Activated CD4-positive, alpha-beta T cell treated with anti-CD3 and anti-CD28 coated beads for 4 hours (primary cell): ENCODE data around the gene SLC27A2.

Experiments
- DNase-seq, 2 donors: peaks; one replicate each; pipeline ENCODE4 v3.0.0-alpha.2; 2020

Gene SLC27A2

DNA sequence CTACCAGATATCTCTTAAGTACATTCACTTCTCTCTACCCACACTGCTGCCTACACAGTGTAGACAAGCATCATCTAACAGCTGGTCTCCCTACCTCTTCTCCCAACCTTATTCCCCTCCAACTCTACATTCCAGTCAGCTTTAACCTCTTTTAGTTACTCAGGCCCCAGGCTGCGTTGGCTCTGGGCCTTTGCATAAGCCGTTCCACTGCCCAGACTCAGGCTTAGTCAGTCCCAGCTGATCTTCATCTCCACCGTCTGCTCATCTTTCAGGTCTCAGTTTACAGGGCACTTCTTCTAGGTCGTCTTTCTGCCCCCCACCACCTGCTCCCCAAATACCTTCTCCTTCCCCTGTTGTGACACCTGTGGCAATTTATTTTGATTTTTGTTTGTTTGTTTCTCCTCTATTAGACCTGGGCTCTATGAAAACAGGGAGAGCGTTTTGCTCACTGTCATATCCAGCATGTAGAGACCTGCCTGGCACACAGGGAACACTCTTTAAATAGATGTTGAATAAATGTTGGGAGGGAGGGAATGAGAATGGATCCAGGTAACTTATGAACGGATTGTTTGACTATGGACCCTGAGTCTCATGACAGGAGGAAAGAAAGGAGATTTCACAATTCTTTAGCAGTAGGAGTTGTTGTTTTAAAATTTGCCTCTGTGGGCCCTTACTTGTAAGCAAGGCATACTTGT, 11.1 kb downstream of the SLC27A2 start:
- no peak for DNase-seq

- no peak for DNase-seq
These were observed 20.0 kb downstream of the SLC27A2 start for GRCh38 chr15:50202003-50202402.

GRCh38 chr15:50206020-50206419, 24.0 kb downstream of the SLC27A2 start:
- DNase-seq = no peak

DNA sequence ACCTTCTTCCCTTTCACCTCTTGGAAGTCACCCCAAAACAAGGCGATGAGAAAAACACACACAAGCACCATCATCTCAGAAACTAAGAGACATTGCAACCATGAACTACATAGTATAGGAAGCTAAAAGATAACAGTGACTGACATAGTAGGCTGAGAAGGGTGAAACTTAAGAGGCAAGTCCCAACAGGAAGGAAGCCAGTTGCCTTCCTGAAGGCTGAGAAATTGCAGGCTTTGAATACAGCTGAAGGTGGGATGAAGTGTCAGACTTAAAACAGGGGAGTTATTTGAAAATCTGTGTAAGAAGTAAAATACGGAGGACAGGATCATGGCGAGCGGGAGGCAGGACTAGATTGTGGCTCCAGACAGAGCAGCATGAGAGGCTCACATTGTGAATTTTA, 27.8 kb downstream of the SLC27A2 start:
- no peak for DNase-seq

DNA sequence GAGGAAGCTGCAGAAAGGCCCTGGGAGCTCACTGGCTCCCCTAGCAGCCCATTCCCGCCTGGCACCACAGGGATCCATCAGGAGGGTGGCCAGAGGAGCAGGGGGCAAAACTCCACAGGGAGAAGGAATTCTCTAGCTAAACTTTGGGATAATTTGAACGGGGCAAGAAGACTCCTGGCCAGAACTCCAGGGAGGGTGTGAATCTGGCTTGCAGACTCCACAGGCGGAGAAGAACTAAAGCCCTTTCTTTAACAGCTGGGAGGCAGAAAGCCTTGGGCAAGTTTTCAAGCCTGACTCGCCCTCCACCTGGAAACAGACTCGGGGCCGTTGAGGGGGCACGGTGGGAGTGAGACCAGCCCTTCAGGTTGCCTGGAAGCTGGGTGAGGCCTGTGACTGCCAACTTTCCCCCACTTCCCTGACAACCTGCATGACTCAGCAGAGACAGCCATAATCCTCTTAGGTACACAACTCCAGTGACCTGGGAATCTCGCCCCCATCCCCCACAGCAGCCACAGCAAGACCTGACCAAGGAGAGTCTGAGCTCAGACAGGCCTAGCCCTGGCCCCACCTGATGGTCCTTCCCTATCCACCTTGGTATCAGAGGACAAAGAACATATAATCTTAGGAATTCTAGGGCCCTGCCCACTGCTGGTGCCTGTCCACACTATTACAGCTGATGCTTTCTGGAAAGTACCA, 28.6 kb downstream of the SLC27A2 start:
- DNase-seq = no peak

DNA sequence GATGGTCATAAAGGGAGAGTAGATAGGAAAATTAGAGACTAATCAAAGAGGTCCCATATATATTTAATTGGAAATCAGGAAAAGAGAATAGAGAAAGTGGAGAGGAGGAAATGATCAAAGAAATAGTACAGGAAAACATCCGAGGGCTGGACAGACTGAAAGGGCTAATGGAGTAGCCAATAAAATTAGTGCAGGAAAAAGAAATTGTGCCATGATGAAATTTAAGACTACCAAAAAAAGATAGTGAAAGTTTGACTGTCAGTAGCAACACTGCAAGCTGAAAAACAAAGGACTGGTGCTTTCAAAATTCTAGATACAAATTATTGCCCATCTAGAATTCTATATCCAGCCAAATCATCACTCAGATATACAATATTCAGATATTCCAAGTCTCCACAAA, 36.3 kb downstream of the SLC27A2 start:
- DNase-seq = no peak

DNA sequence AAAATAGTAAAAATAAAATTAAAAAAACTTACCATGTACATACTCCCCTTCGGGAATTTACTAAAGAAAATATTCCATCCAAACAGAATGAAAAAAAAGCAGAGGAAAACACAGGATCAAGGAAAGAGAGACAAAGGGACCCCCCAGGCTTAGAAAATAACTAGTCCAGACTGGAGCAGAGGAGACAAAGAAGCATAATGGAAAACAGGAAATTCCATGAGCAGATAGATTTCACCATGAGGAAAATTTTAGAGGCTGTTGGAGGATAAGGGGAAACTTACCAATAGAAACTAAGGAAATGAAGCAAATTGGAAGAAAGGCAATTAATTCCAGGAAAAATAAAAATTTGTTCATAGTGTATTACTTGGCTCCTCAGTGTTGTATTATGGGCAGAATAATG, 36.7 kb downstream of the SLC27A2 start:
- no peak for DNase-seq

- no peak for DNase-seq
These were observed 37.8 kb downstream of the SLC27A2 start for GRCh38 chr15:50219820-50220219.

DNA sequence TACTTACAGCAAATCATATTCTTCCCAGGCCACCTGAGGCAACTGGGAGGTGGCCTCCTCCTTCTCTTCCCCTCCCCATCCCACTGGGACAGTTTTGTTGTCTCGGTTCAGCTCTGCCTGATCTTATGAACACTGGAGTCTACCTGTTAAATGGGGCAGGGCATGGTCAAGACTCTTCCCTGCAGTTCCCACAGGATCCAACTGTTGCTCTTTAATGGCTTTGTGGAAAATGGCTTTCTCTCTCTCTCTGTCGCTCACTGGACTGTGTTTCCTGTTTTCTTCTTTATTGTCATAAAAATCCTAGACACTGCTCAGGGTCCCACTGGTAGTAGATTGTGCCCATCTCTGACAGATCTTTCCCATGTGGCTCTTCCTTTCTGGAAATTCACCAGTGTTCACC, 40.2 kb downstream of the SLC27A2 start:
- DNase-seq = no peak

GRCh38 chr15:50224606-50225005, 42.6 kb downstream of the SLC27A2 start:
- no peak for DNase-seq

DNA sequence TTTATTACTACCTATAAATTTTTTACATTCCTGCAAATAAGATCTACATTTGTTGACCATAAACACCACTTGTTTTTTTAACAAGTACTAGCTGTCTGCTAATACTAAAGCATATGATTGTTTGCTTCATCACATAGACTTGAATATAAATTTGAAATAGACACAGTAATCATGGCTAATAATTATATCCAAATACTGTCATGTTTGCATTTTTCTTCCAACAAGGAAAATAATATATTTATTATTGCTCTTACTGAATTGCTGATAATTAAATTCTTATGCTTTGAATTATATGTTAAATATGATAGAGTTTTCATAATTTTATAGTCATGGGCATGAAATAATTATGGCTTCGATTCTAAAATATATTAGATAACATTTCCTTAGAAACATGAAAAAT, 43.1 kb downstream of the SLC27A2 start:
- no peak for DNase-seq

GRCh38 chr15:50225938-50226337, 43.9 kb downstream of the SLC27A2 start:
- DNase-seq = no peak

DNA sequence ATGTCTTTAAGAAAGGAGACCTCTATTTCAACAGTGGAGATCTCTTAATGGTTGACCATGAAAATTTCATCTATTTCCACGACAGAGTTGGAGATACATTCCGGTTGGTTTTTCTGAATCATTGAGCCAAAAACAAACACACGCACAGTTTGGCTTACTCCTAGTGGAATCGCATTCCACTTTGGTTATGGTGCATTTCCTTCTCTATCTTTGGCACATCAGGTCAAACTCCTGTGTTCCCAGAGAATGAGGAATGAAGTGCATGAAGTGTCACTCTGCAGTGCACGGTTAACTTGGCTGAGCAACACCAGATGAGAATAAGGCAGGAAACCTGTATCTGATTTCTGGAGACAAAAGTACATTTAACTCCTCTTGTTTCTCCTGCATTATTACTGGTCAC, 45.1 kb downstream of the SLC27A2 start:
- no peak for DNase-seq

GRCh38 chr15:50228866-50229265, 46.9 kb downstream of the SLC27A2 start:
- no peak for DNase-seq

- DNase-seq = no peak
These were observed 47.3 kb downstream of the SLC27A2 start for GRCh38 chr15:50229336-50229735.

DNA sequence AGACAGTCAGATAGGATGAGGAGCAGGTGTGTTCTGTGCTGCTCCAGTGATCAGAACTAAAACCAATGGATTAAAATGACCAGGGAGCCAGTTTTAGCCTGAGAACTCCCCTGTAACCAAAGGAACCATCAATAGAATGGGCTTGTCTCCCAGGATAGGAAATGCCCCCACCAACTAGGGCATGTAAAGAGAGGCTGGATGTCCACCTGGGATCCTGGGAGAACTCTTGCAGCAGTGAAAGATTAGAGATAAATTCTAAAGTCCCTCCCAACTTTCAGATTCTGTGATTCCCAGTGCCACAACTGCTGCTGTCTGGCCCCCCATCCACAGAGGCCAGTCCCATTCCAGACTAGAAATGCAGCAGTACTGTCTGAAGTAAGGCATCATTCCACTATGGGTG, 49.8 kb downstream of the SLC27A2 start:
- DNase-seq = no peak

- DNase-seq = no peak
These were observed 50.8 kb downstream of the SLC27A2 start for GRCh38 chr15:50232791-50233190.

GRCh38 chr15:50233192-50233736, 51.3 kb downstream of the SLC27A2 start:
- no peak for DNase-seq

GRCh38 chr15:50234764-50235163, 52.8 kb downstream of the SLC27A2 start:
- no peak for DNase-seq

DNA sequence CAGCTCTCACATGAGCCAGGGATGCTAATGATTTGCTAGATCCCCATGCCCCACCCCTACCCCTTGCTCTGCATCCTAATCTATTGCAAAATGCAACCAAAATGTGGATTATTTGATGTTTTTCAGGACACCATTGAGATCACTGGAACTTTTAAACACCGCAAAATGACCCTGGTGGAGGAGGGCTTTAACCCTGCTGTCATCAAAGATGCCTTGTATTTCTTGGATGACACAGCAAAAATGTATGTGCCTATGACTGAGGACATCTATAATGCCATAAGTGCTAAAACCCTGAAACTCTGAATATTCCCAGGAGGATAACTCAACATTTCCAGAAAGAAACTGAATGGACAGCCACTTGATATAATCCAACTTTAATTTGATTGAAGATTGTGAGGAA, 53.8 kb downstream of the SLC27A2 start:
- no peak for DNase-seq

GRCh38 chr15:50236433-50236832, 54.4 kb downstream of the SLC27A2 start:
- no peak for DNase-seq

GRCh38 chr15:50238255-50238654, 56.3 kb downstream of the SLC27A2 start:
- DNase-seq = no peak

GRCh38 chr15:50241684-50242450, 59.9 kb downstream of the SLC27A2 start:
- no peak for DNase-seq

GRCh38 chr15:50244153-50244552, 62.2 kb downstream of the SLC27A2 start:
- DNase-seq = no peak
